OCI-LY3 (cell line): Measurements from ENCODE around the gene ZC3H7B.

Experiments
- H2AFZ ChIP-seq: fragments of 200-600, 300-600 bp; shearing (Covaris generic); 2 replicates; pipeline ENCODE4 v1.6.0; 2014; ENCODE audit warnings: antibody characterized with exemption, low read depth, low read length
- H3K27ac ChIP-seq: fragments of 200-600, 300-600 bp; sonication (generic); 2 replicates; pipeline ENCODE4 v1.5.1; 2014; ENCODE audit warnings: mild to moderate bottlenecking, low read length, moderate library complexity, mixed read lengths
- H3K27me3 ChIP-seq: fragments of 200-600, 300-600 bp; sonication (generic); 2 replicates; pipeline ENCODE4 v1.6.1; 2014; ENCODE audit warnings: low read depth, low read length, mixed read lengths
- H3K36me3 ChIP-seq: fragments of 200-600, 300-600 bp; sonication (generic); replicated peaks from 2 replicates; pipeline ENCODE3; 2014; ENCODE audit warnings: low read depth, low read length, mixed read lengths
- H3K4me1 ChIP-seq: fragments of 300-600, 200-600 bp; sonication (generic); 2 replicates; pipeline ENCODE4 v1.6.1; 2014; ENCODE audit warnings: low read length, mixed read lengths
- H3K4me2 ChIP-seq: fragments of 200-600, 300-600 bp; sonication (generic); 2 replicates; pipeline ENCODE4 v1.6.1; 2014; ENCODE audit warnings: low read length, mixed read lengths
- H3K4me3 ChIP-seq: fragments of 300-600, 200-600 bp; sonication (generic); 2 replicates; pipeline ENCODE4 v1.5.1; 2014; ENCODE audit warnings: antibody characterized with exemption, mild to moderate bottlenecking, low read length, moderate library complexity
- H3K79me2 ChIP-seq: fragments of 300-600, 200-600 bp; shearing (Covaris generic); 2 replicates; pipeline ENCODE4 v1.6.1; 2014; ENCODE audit warnings: mild to moderate bottlenecking, low read length, mixed read lengths
- H3K9ac ChIP-seq: fragments of 300-600, 200-600 bp; shearing (Covaris generic); 2 replicates; pipeline ENCODE4 v1.6.0; 2014; ENCODE audit warnings: mild to moderate bottlenecking, low read length, moderate library complexity
- H3K9me3 ChIP-seq: fragments of 200-600, 300-600 bp; shearing (Covaris generic); 2 replicates; pipeline ENCODE4 v1.6.1; 2014; ENCODE audit warnings: low read length, mixed read lengths; ENCODE audit not compliant: insufficient read depth
- H4K20me1 ChIP-seq: fragments of 200-600, 300-600 bp; sonication (generic); 2 replicates; pipeline ENCODE4 v1.6.1; 2016; ENCODE audit warnings: low read length, mixed read lengths; ENCODE audit not compliant: insufficient read depth
- CTCF ChIP-seq: fragments of 200-600, 300-600 bp; sonication (generic); IDR thresholded peaks from 2 replicates; pipeline ENCODE4 v1.5.1; 2014; ENCODE audit warnings: antibody characterized with exemption, low read length, low read depth
- EZH2phosphoT487 ChIP-seq: fragments of 200-600 bp; shearing (Covaris generic); IDR thresholded peaks from 2 replicates; pipeline ENCODE4 v1.6.1; 2018; ENCODE audit warnings: antibody characterized with exemption, mixed run types, low read depth

Gene ZC3H7B

GRCh38 chr22:41369424-41369745, 68.1 kb downstream of the ZC3H7B start:
- Histone ChIP-seq H3K27ac (no peak overlapping the region), H3K4me3 (no peak overlapping the region), H3K9me3 (no peaks in the 10 kb centered on the region), H3K9ac (no peak overlapping the region), H2AFZ (no peak overlapping the region), H4K20me1 (no peaks in the 10 kb centered on the region), H3K79me2 (no peaks in the 10 kb centered on the region), H3K4me1 (no peaks in the 10 kb centered on the region), H3K4me2 (no peak overlapping the region), H3K27me3 (0 out of 2 replicates have a peak, but pooled peaks cover 7% of the 10 kb centered on the region), H3K36me3 (no peaks in the 10 kb centered on the region)
- TF ChIP-seq CTCF (no peak), EZH2phosphoT487 (no peak)

- no peak for TF ChIP-seq CTCF
- TF ChIP-seq EZH2phosphoT487 = no peak
- Histone ChIP-seq H3K4me3 (no peak overlapping the region), H3K9ac (no peak overlapping the region)
Observed at GRCh38 chr22:41369837-41370236, 68.5 kb downstream of the ZC3H7B start.

GRCh38 chr22:41377846-41378245, 76.5 kb downstream of the ZC3H7B start:
- Histone ChIP-seq H3K9ac (no peak overlapping the region), H3K4me2 (no peak overlapping the region), H3K4me1 (peaks cover 14% of the 10 kb centered on the region), H3K36me3 (no peaks in the 10 kb centered on the region), H3K27me3 (no peaks in the 10 kb centered on the region), H3K9me3 (no peaks in the 10 kb centered on the region), H3K4me3 (no peak overlapping the region), H4K20me1 (no peaks in the 10 kb centered on the region), H2AFZ (peak overlapping the region; percentile 24; the same call in 1 of the 2 replicates), H3K27ac (no peak overlapping the region), H3K79me2 (peaks cover 6% of the 10 kb centered on the region; the same call in 1 of the 2 replicates)
- TF ChIP-seq CTCF (no peak), EZH2phosphoT487 (no peak)

More at GRCh38 chr22:41369837-41370236, 68.5 kb downstream of the ZC3H7B start:
- H3K36me3 ChIP-seq = no peaks in the 10 kb centered on the region
- no peaks in the 10 kb centered on the region for H3K9me3 ChIP-seq
- H3K27ac ChIP-seq = no peak overlapping the region
- 0 out of 2 replicates have a peak, but pooled peaks cover 7% of the 10 kb centered on the region for H3K27me3 ChIP-seq
- H3K79me2 ChIP-seq = no peaks in the 10 kb centered on the region
- no peak overlapping the region for H2AFZ ChIP-seq
- no peaks in the 10 kb centered on the region for H3K4me1 ChIP-seq
- no peaks in the 10 kb centered on the region for H4K20me1 ChIP-seq
- H3K4me2 ChIP-seq = no peak overlapping the region

GRCh38 chr22:41380993-41381328, 79.6 kb downstream of the ZC3H7B start:
- H3K27ac ChIP-seq = peak overlapping the region; percentile 35; the same call in 1 of the 2 replicates
- TF ChIP-seq CTCF = no peak
- no peak for TF ChIP-seq EZH2phosphoT487
- peaks cover 11% of the 10 kb centered on the region; the same call in 1 of the 2 replicates for H3K79me2 ChIP-seq
- H3K36me3 ChIP-seq = no peaks in the 10 kb centered on the region
- no peaks in the 10 kb centered on the region for H3K27me3 ChIP-seq
- no peaks in the 10 kb centered on the region for H4K20me1 ChIP-seq
- H3K9ac ChIP-seq = peak overlapping the region; percentile 60
- no peaks in the 10 kb centered on the region for H3K9me3 ChIP-seq
- H2AFZ ChIP-seq = peak overlapping the region; percentile 85
- H3K4me1 ChIP-seq = peaks cover 19% of the 10 kb centered on the region
- H3K4me3 ChIP-seq = peak overlapping the region; percentile 79
- peak overlapping the region; percentile 86 for H3K4me2 ChIP-seq
